ENCODE measurements around the gene DHX35.

The DHX35 gene

DNA sequence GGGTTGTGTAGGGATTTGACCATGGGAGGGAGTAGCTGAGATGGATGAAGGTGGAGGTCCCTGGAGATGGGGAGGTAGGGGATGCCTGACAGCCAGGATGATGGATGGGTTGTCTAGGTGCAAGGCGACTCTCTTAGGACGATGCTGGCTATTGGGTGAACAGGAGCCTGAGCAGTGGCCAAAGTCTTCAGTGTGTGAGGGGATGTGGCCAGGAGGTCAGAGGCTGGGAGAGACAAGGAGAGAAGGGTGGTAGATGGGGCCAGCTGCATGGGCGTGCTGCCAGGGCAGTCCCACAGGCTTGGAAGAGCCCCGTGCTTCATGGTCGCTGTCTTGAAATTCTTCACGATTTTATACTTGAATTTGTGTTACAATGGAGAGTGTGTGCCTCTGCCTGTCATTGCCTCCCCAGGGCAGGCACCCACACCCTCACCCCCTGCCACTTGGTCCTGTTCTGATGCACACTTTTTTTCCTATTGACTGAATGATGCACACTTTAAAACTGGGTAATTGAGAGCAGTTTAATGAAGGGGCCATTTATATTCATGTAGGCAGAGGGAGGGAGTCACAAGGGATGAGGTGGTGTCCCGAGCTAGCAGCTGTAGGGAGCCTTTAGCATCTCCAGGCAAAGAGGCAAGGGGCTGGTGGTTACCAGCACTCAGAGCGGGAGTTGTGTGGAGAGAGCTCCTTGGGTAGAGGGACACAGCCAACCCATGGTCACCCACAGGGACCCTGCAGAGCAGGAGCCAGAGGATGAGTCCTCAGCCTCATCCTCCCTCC lies 120.7 kb downstream of the DHX35 start:
- no peaks in the 10 kb centered on the region for H3K4me1 ChIP-seq (ENCODE audit: control insufficient read depth, insufficient read depth, low read length)
- H3K36me3 ChIP-seq (ENCODE audit: control insufficient read depth, insufficient read depth, low read length) = no peaks in the 10 kb centered on the region
- no peaks in the 10 kb centered on the region for H3K9me3 ChIP-seq (ENCODE audit: control insufficient read depth, insufficient read depth, low read length)
- no peaks in the 10 kb centered on the region for H3K27me3 ChIP-seq (ENCODE audit: control insufficient read depth, insufficient read depth, low read length)
- H3K9ac ChIP-seq (ENCODE audit: low read depth, low read length) = no peak overlapping the region
- H3K4me3 ChIP-seq (ENCODE audit: low read depth, low read length) = no peak overlapping the region
- H3K27ac ChIP-seq (ENCODE audit: low read depth, low read length) = no peak overlapping the region

DNA sequence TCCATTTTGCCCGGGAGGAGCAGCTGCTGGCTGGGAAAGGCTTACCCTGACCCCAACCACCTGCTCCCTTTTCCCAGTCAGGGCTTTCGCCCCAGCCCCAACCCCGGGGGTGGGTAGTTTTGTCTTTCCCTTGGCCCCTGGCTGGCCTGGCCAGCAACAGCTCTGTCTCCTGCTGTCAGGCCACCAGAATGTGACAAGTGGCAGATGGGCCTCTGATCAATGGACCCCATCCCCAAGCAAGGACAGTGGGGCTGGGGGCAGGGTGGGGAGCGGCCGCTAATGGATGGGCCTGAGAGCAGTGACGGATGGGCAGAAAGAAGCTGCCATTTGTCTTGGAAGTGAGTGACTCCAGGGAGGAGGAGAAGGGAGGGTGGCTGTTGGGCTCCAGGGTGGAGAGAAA lies 121.6 kb downstream of the DHX35 start:
- H3K9ac ChIP-seq (ENCODE audit: low read depth, low read length) = no peak overlapping the region

DNA sequence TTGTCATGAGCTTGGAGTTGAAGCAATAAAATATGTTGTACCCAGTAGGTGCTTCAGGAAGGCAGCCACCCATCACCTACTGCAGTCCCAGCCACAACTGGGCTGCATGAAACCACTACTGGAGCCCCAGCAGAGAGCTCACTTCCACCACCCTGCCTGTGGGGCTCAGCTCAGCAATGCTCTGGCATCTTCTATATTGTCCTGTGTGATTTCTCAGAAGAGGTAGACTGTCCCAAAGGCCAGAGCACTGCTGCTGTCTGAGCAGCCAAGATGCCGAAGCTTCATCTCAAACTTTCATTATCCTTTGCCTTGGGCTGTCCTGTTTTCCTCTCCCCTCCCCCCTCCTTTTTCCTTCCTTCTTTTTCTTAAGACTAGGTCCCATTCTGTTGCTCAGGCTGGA lies 126.9 kb downstream of the DHX35 start:
- H3K4me3 ChIP-seq (ENCODE audit: low read depth, low read length) = no peak overlapping the region
- no peaks in the 10 kb centered on the region for H3K27me3 ChIP-seq (ENCODE audit: control insufficient read depth, insufficient read depth, low read length)
- no peak overlapping the region for H3K27ac ChIP-seq (ENCODE audit: low read depth, low read length)
- no peaks in the 10 kb centered on the region for H3K9me3 ChIP-seq (ENCODE audit: control insufficient read depth, insufficient read depth, low read length)
- no peak overlapping the region for H3K9ac ChIP-seq (ENCODE audit: low read depth, low read length)
- 0 out of 2 replicates have a peak, but pooled peaks cover 3% of the 10 kb centered on the region for H3K4me1 ChIP-seq (ENCODE audit: control insufficient read depth, insufficient read depth, low read length)
- H3K36me3 ChIP-seq (ENCODE audit: control insufficient read depth, insufficient read depth, low read length) = no peaks in the 10 kb centered on the region

More for the DNA sequence above, 121.6 kb downstream of the DHX35 start:
- Histone ChIP-seq H3K27ac (ENCODE audit: low read depth, low read length) (no peak overlapping the region), H3K4me3 (ENCODE audit: low read depth, low read length) (no peak overlapping the region), H3K4me1 (ENCODE audit: control insufficient read depth, insufficient read depth, low read length) (no peaks in the 10 kb centered on the region), H3K27me3 (ENCODE audit: control insufficient read depth, insufficient read depth, low read length) (no peaks in the 10 kb centered on the region), H3K36me3 (ENCODE audit: control insufficient read depth, insufficient read depth, low read length) (no peaks in the 10 kb centered on the region), H3K9me3 (ENCODE audit: control insufficient read depth, insufficient read depth, low read length) (no peaks in the 10 kb centered on the region)
